Breast epithelium (tissue), 4 donors: Measurements from ENCODE around the gene SH2D7. TPM values are rescaled to one million over a fixed set of nuclear protein-coding genes. Genes with fewer than 3 reads are reported as not detected.

Source experiments
- DNase-seq, 2 donors: peaks; one replicate each; pipeline ENCODE4 v3.0.0-alpha.2; 2019; ENCODE audit warnings: low spot score in 2 of 2
- H3K27ac ChIP-seq, 2 donors: fragments of 200-600 bp; sonication (generic) in 1 of 2; one replicate each; pipeline ENCODE4 v1.5.1; 2016 to 2019; ENCODE audit warnings: mild to moderate bottlenecking in 1 of 2
- H3K27me3 ChIP-seq, 2 donors: fragments of 200-600 bp; sonication (generic) in 1 of 2; one replicate each; pipeline versions ENCODE4 v1.5.1 to v1.6.0; 2017 to 2019; ENCODE audit warnings: control low read depth in 1 of 2, mild to moderate bottlenecking in 1 of 2
- H3K36me3 ChIP-seq: fragments of 200-600 bp; one replicate; pipeline ENCODE4 v1.5.1; 2019
- H3K4me1 ChIP-seq, 2 donors: fragments of 200-600 bp; sonication (generic); one replicate each; pipeline ENCODE4 v1.5.1; 2016 to 2019; ENCODE audit warnings: control low read depth in 1 of 2
- H3K4me3 ChIP-seq, 3 donors: fragments of 200-600 bp; sonication (generic); 1 replicate in 2 of 3; 2 replicates in 1 of 3; pipeline ENCODE4 v1.5.1; 2016 to 2019; ENCODE audit warnings: mild to moderate bottlenecking in 3 of 3, moderate library complexity in 2 of 3
- H3K9me3 ChIP-seq, 2 donors: fragments of 200-600 bp; sonication (generic) in 1 of 2; one replicate each; pipeline ENCODE4 v1.5.1; 2016 to 2019; ENCODE audit warnings: control low read depth in 1 of 2
- POLR2A ChIP-seq: fragments of 450-650 bp; IDR thresholded peaks from one replicate; pipeline ENCODE4 v1.6.1; 2016; ENCODE audit warnings: antibody characterized with exemption, mild to moderate bottlenecking, moderate library complexity
- POLR2AphosphoS5 ChIP-seq, 3 donors: sonication (generic); formaldehyde crosslinking; IDR thresholded peaks; one replicate each; pipeline ENCODE4 v1.6.1; 2017; ENCODE audit warnings: antibody characterized with exemption in 3 of 3
- intact Hi-C: fragments of 100-400 bp; cut with DNase I; formaldehyde crosslinking; loops from one replicate; pipeline ENCODE4 v1.15.1; 2023; ENCODE audit warnings: low total_unique reads
- total RNA-seq, 3 donors: library from RNA; depleted of rRNA; stranded (reverse); fragments of >200 nt; gene quantifications; one replicate each; pipeline ENCODE4 v1.1.0, GENCODE V29; 2016
- TF ChIP-seq, protein P1 (sequence below), 3 donors: fragments of 450-650 bp; IDR thresholded peaks; one replicate each; pipeline ENCODE4 v1.5.1; 2016 to 2017; ENCODE audit warnings: antibody characterized with exemption in 3 of 3, mild to moderate bottlenecking in 3 of 3, moderate library complexity in 3 of 3

Gene SH2D7
- total RNA-seq, 3 donors from 2014 or later: not detected

DNA sequence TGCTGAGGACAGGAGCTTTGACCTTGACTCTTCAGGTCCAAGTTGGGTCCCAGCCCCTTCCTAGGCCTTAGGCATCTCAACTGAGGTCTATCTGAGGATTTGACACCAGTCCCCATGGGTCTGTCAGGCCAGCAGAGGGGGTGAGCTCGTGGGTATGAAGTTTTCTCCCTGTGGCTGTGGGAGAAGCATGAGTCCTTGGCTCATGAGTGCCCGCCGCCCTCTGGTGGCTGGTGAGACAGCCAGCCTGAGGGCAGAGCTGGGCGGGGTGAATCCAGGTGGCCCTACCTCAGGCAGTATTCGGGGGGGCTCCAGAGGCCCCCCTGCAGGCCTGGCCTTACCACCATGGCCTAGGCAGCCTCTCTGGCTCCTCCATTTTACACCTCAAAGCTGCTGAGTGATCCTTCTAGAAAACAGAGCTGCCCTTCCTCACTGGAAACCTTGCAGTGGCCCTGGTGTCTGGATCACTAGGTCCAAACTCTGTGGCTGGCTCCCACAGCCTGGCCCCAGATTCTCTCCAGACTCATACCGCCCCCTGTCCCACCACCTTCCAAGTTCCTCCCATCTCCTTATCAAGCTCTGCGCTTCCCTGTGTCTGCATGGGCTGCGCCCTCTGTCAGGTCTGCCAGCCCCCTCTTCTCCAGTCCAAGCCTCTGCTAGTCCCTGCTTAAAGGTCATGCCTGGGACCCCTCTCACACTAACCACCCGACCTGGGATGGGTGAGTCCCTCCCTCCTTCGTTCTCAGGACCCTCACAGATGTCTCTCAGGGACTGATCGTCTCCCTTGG, 16.1 kb downstream of the SH2D7 start:
- Histone ChIP-seq H3K4me1 (no peaks in the 10 kb centered on the region), H3K36me3 (no peaks in the 10 kb centered on the region), H3K27me3 (no peaks in the 10 kb centered on the region), H3K27ac (no peak overlapping the region), H3K9me3 (no peaks in the 10 kb centered on the region), H3K4me3 (no peak overlapping the region)
- intact Hi-C loops: loop anchor here (5.0 kb wide), 1 partner anchor 141 kb away; no protein-coding TSS in a partner anchor
- no peak for TF ChIP-seq POLR2A
- TF ChIP-seq, protein P1, sequence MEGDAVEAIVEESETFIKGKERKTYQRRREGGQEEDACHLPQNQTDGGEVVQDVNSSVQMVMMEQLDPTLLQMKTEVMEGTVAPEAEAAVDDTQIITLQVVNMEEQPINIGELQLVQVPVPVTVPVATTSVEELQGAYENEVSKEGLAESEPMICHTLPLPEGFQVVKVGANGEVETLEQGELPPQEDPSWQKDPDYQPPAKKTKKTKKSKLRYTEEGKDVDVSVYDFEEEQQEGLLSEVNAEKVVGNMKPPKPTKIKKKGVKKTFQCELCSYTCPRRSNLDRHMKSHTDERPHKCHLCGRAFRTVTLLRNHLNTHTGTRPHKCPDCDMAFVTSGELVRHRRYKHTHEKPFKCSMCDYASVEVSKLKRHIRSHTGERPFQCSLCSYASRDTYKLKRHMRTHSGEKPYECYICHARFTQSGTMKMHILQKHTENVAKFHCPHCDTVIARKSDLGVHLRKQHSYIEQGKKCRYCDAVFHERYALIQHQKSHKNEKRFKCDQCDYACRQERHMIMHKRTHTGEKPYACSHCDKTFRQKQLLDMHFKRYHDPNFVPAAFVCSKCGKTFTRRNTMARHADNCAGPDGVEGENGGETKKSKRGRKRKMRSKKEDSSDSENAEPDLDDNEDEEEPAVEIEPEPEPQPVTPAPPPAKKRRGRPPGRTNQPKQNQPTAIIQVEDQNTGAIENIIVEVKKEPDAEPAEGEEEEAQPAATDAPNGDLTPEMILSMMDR (IDR thresholded peaks at IDR 0.05): peak; percentile 88 to 96 (median 90)
- TF ChIP-seq POLR2AphosphoS5 (IDR thresholded peaks at IDR 0.05): peak; percentile 31 to 39 (median 38)
- DNase-seq: peak; percentile 66 to 75

DNA sequence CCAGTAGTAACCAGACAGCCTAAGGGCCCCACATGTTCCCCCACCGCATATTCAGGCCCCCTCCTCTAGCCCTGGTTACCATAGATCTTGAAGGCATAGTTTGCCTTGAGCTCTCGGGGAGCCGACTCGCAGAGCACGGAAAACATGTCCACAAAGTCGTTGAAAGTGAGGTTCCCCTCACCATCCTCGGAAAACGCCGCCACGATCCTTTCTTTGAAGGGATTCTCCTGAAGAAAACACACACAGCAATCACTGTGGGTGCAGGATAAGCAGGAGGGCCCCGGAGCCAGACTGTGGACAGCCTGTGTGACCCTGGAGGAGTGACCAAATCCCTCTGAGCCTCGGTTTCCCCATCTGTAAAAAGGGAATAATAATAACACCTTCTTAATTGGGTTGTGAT, 16.8 kb downstream of the SH2D7 start:
- H3K27me3 ChIP-seq: no peaks in the 10 kb centered on the region
- intact Hi-C loops: loop anchor here (5.0 kb wide), 1 partner anchor 142 kb away; no protein-coding TSS in a partner anchor
- no peak for TF ChIP-seq POLR2A
- TF ChIP-seq POLR2AphosphoS5 (IDR thresholded peaks at IDR 0.05): no peak
- H3K9me3 ChIP-seq: no peaks in the 10 kb centered on the region
- H3K36me3 ChIP-seq: no peaks in the 10 kb centered on the region
- no peaks in the 10 kb centered on the region for H3K4me1 ChIP-seq
- no peak for DNase-seq
- H3K4me3 ChIP-seq: no peak overlapping the region
- no peak overlapping the region for H3K27ac ChIP-seq

DNA sequence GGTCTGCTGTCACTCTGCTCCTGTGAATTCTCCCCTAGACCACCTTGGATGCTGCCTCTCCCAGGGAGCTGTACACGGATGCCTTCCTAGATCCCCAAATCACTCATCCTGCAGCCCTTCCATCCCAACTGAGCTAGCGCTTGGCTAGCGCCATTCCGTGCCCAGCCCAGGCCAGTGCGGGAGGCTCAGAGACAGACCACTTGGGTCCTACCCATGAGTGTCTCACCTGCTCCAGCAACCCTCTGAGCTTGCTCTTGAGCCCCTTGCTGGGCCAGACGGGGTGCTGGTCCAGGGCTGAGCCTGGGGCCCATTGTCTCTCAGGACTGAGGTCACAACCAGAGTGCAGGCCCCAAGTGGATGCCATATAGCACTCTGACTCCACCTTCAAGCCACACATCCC, 17.7 kb downstream of the SH2D7 start:
- Histone ChIP-seq H3K4me3 (no peak overlapping the region), H3K36me3 (no peaks in the 10 kb centered on the region), H3K4me1 (no peaks in the 10 kb centered on the region), H3K27me3 (no peaks in the 10 kb centered on the region), H3K27ac (no peak overlapping the region), H3K9me3 (no peaks in the 10 kb centered on the region)
- intact Hi-C loops: no loop called here
- DNase-seq: no peak
- TF ChIP-seq POLR2AphosphoS5 (IDR thresholded peaks at IDR 0.05): no peak
- no peak for TF ChIP-seq POLR2A
- TF ChIP-seq, protein P1 (IDR thresholded peaks at IDR 0.05): no peak

DNA sequence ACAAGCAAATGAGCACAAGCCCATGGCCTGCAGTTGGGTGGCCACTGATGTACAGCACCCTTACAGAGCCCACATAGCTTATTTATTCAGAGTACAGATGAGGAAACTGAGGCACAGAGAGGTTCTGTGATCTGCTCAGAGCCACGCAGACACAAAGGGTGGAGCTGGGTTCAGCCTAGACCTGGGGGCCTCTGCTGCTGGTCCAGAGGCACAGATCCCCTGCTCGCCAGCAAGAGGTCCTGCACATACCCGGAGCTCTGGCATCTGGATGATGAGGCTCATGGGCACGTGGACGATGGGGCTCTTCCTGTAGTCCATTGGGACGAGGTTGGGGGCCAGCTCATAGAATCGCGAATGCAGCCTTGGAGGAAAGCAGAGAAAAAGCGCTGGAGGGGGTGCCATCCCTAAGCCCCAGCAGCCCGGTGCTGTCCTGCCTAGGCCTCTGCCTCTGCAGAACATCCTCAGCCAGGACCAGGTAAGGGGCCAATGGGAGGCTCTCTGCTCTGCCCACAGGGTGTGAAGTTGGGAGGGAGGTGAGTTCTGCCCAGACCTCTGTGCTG, 18.6 kb downstream of the SH2D7 start:
- H3K9me3 ChIP-seq: no peaks in the 10 kb centered on the region
- DNase-seq: no peak
- TF ChIP-seq POLR2AphosphoS5 (IDR thresholded peaks at IDR 0.05): no peak
- TF ChIP-seq, protein P1 (IDR thresholded peaks at IDR 0.05): no peak
- no peak for TF ChIP-seq POLR2A
- H3K4me1 ChIP-seq: no peaks in the 10 kb centered on the region
- H3K27me3 ChIP-seq: no peaks in the 10 kb centered on the region
- H3K36me3 ChIP-seq: no peaks in the 10 kb centered on the region
- H3K4me3 ChIP-seq: no peak overlapping the region
- H3K27ac ChIP-seq: no peak overlapping the region
- intact Hi-C loops: no loop called here

DNA sequence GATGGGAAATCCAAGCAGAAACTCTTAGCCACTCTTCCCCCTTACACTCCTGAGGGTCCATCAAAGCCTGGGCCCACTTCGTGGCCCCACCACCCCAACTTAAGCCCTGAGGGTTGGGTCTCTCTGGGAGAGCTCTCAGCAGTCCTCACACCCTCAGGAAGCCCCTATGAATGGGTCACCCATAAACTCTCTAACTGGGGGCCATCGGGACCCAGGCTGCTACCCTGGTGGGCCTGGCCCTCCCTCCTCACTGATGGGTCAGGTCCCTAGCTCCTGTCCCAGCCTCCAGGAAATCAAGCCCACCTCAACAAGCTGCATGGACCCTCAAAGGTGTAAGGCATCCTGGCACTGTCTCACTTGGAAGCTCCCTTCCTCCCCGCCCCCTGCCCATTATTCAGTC, 19.4 kb downstream of the SH2D7 start:
- Histone ChIP-seq H3K4me3 (no peak overlapping the region), H3K4me1 (no peaks in the 10 kb centered on the region), H3K9me3 (no peaks in the 10 kb centered on the region), H3K27me3 (no peaks in the 10 kb centered on the region), H3K36me3 (no peaks in the 10 kb centered on the region), H3K27ac (no peak overlapping the region)
- TF ChIP-seq, protein P1 (IDR thresholded peaks at IDR 0.05): no peak
- TF ChIP-seq POLR2AphosphoS5 (IDR thresholded peaks at IDR 0.05) (no peak), POLR2A (no peak)
- DNase-seq: no peak
- intact Hi-C loops: no loop called here
